ENCODE measurements around the gene RNF123.
A peak's percentile ranks its signal among the peaks of the same experiment; 100 is the strongest.

RNF123 gene

DNA sequence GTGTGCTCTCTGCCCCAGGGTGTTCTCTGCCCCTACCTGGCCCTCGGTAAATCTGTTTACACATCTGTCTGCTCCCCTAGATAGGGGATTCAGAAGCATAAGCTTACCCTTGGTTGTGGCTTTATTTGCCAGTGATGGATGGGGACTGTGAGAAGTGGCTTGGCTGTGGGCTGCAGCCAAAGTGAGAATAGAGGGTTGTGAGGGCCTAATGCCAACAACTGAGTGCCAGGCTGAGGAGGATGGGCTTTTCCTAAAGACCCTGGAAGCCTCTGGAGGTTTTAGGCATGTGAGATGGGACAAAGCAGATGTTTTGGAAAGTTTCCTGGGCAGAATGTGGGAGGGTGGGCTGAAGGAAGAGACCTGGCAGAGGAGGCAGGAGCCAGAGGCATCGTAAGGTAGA is 30.6 kb upstream of the RNF123 start:
- DNase-seq (ENCODE audit: low read depth in 2 of 2): no peak

- no peak for DNase-seq (ENCODE audit: low read depth in 2 of 2)
These were observed 29.6 kb upstream of the RNF123 start for GRCh38 chr3:49659756-49660155.

DNA sequence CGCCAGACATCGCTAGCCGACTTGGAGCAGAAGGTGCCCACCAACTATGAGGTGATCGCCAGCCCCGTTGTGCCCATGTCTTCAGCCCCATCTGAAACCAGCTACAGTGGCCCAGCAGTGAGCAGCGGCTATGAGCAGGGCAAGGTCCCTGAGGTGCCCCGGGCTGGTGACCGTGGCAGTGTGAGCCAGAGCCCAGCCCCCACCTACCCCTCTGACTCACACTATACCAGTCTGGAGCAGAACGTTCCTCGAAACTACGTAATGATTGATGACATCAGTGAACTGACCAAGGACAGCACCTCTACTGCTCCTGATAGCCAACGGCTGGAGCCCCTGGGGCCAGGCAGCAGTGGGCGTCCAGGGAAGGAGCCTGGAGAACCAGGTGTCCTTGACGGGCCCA is 28.1 kb upstream of the RNF123 start:
- no peak for DNase-seq (ENCODE audit: low read depth in 2 of 2)

DNA sequence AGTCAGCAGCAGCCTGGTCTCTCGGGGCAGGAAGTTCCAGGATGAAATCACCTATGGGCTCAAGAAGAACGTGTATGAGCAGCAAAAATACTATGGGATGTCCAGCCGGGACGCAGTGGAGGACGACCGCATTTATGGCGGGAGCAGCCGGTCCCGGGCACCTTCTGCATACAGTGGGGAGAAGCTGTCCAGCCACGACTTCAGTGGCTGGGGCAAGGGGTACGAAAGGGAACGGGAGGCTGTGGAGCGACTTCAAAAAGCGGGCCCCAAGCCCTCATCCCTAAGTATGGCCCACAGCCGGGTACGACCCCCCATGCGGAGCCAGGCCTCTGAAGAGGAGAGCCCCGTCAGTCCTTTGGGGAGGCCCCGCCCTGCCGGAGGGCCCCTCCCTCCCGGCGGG is 27.3 kb upstream of the RNF123 start:
- DNase-seq (ENCODE audit: low read depth in 2 of 2): no peak

DNA sequence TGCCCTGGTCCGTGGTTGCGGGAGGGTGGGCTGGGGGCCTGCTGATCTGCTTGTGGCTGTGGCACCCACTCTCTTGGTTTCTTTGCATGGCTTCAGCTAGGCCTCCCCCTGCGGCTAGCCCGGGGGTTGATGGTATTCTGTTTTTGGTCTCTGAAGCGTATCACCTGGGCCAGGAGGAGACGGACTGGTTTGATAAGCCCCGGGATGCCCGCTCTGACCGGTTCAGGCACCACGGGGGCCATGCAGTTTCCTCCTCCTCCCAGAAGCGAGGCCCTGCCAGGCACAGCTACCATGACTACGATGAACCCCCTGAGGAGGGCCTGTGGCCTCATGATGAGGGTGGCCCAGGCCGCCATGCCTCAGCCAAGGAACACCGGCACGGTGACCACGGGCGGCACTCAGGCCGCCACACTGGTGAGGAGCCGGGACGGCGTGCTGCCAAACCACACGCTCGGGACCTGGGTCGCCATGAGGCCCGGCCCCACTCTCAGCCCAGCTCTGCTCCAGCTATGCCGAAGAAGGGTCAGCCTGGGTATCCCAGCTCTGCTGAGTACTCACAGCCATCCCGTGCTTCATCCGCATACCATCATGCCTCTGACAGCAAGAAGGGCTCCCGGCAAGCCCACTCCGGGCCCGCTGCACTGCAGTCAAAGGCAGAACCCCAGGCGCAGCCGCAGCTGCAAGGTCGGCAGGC is 26.5 kb upstream of the RNF123 start:
- DNase-seq (ENCODE audit: low read depth in 2 of 2): no peak

GRCh38 chr3:49663831-49664230 is 25.5 kb upstream of the RNF123 start:
- DNase-seq (ENCODE audit: low read depth in 2 of 2): no peak

- no peak for DNase-seq (ENCODE audit: low read depth in 2 of 2)
These were observed 25.1 kb upstream of the RNF123 start for GRCh38 chr3:49664300-49664699.

DNA sequence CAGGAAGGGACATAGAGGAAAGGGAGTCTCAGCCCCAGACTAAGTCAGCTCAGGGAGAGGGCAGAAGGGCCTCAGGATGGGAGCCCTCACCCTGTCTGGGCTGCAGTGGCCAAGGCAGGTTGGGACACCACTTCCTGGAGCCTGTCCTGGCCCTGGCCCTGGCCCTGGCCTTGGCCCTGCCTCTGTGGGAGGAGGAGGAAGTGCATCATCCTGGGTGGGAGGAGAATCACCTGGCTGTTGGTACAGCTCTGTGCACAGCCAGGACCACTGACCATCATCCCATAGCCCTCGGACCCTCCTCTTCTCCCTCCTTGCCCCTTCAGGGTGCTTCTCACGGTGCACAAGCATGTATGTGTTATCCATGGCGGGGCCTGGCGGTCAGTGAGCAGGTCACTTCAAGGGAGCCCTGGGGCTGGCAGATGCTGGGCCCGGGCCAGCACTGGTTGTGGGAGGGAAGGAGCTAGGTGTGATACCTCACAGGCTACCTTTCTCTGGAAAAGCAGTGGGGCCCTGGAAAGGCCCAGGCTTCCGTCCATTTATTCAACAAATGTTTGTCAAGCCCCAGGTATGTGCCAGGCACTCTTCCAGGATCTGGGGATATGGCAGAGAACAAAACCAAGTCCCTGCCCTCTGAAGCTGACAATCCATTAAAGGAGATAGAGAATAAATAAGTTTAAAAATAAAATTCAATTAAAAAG is 23.4 kb upstream of the RNF123 start:
- no peak for DNase-seq (ENCODE audit: low read depth in 2 of 2)

DNA sequence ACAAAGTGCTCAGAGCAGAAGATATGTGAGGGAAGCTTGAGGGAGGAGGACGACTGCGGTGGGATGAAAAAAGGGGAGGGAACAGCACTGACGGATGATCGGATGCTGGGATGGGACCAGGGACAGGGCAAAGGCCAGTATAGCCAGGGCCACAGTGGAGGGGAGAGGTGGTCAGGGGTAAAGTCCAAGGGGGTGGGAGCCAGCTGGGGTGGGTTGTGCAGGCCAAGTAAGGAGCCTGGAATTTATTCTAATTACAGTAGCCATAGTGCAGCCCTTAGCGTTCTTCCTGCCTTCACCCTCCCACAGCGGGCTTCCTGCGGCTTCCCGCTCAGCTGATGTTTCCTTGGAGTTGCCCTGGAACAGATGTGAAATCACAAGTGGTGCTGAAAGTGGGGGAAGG is 22.8 kb upstream of the RNF123 start:
- no peak for DNase-seq (ENCODE audit: low read depth in 2 of 2)

- no peak for DNase-seq (ENCODE audit: low read depth in 2 of 2)
These were observed 21.5 kb upstream of the RNF123 start for GRCh38 chr3:49667701-49668413.

DNA sequence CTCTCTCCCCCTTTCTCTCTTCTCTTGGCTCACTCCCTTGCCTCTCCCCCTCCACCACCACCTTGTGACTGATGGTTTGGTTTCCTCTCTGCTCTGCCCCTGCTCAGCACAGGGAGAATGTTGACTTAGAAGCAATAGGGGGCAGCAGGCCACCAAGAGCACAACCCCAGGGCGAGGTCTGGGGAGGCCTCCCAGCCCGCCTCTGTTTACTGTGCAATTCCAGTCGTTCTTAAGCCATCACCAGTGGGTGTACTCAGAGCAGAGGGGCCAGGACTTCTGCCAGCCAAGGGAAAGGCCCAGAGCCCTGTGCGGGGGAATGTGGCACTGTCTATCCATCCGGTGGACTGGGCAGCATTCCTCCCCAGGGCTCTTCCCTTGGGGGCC is 21.0 kb upstream of the RNF123 start:
- no peak for DNase-seq (ENCODE audit: low read depth in 2 of 2)

- DNase-seq (ENCODE audit: low read depth in 2 of 2): no peak
These were observed 20.5 kb upstream of the RNF123 start for GRCh38 chr3:49668861-49669260.

DNA sequence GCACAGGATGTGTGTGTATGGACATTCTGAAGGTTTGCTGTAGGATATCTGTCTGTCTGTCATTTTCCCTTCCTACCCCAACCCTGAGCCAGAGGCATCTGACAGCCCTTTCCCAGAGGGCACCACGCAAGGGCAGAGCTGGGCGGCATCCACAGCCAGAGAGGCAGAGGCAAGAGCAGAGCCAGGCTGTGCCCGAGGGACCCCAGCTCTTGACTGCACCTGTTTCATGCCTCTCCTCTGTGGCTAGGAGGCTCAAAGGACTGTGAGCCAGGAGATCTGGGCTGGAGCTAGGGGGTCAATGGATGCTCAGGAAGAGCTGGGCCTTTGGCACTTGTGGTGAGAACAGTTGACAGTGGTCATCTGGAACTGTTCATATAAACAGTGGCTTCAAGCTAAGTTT is 20.0 kb upstream of the RNF123 start:
- DNase-seq (ENCODE audit: low read depth in 2 of 2): no peak

DNA sequence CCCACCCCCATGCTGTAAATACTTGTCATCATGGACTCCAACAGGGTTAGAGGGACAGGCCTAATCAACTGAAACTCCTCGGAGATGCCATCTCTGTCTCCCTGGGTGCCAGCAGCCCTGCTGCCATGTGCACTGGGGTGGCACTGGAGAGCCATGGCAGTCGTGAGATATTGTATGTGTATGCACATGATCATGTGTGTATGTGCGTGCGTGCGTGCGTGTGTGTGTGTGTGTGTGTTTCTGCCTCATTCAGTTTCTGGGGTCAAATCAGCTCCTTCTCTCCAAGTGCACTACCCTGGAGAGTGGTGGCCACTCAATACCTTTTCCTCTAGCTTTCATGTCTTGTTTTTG is 18.4 kb upstream of the RNF123 start:
- no peak for DNase-seq (ENCODE audit: low read depth in 2 of 2)

- DNase-seq (ENCODE audit: low read depth in 2 of 2): peak; percentile 48 to 57
These were observed 17.8 kb upstream of the RNF123 start for GRCh38 chr3:49671291-49672288.

GRCh38 chr3:49673121-49673714 is 16.1 kb upstream of the RNF123 start:
- DNase-seq (ENCODE audit: low read depth in 2 of 2): no peak

- peak; percentile 89 to 90 for DNase-seq (ENCODE audit: low read depth in 2 of 2)
These were observed 15.5 kb upstream of the RNF123 start, which contains the start of gene APEH for GRCh38 chr3:49673715-49674496. TSS of gene APEH (plus strand) at chr3:49674351. CDS start at chr3:49674402, 51 bp downstream.

- DNase-seq (ENCODE audit: low read depth in 2 of 2): no peak
These were observed 14.8 kb upstream of the RNF123 start for GRCh38 chr3:49674497-49674983.

DNA sequence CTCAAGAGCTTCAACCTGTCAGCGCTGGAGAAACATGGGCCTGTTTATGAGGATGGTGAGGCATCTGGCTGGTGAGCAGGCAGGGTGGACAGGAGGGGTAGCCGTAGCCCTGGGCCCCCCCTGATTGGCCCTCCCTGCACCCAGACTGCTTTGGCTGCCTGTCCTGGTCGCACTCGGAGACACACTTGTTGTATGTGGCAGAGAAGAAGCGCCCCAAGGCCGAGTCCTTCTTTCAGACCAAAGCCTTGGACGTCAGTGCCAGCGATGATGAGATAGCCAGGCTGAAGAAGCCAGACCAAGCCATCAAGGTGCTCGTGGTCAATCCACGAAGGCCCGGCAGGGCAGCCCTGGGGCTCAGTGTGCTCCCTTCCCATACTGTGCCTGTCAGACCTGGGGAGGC is 13.4 kb upstream of the RNF123 start:
- DNase-seq (ENCODE audit: low read depth in 2 of 2): no peak

DNA sequence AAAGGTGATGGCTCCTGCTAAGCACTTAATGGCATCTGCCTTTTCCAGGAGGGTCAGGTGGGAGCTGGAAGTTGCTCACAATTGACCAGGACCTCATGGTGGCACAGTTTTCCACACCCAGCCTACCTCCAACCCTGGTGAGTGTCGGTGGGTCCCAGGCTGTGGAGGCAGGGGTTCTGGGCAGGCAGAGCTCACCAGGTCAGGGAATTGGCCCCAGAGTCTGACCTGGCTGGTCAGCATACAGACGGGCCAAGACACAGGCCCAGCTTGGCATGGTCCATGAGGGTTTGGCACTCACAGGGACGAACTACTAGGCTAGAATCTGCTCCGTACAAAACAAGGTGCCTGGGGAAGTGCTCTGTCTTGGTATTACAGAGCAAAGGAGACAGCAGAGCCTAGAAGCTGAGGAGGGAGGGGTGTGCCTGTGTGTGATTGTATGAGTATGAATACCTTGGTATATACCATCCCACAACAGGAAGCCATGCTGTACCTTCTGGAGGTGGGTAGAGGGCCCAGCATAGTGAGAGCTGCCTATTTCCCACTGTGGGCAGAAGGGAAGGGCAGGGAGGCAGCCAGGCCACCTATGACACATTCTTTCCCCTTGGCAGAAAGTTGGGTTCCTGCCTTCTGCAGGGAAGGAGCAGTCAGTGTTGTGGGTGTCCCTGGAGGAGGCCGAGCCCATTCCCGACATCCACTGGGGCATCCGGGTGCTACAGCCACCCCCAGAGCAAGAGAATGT is 8.7 kb upstream of the RNF123 start:
- DNase-seq (ENCODE audit: low read depth in 2 of 2): no peak

All from stimulated activated CD8-positive, alpha-beta memory T cell treated with anti-CD3 and anti-CD28 coated beads, Interleukin-7, amount 100 ng/mL, for 1 hour (primary cell).